NCI-H2196 (cell line): ENCODE measurements around the gene HSPA4.

ENCODE experiments used
- DNase-seq: peaks from one replicate; lab custom pipeline; 2025; ENCODE audit not compliant: unreplicated experiment; lab: John Stamatoyannopoulos, UW

HSPA4 gene

DNA sequence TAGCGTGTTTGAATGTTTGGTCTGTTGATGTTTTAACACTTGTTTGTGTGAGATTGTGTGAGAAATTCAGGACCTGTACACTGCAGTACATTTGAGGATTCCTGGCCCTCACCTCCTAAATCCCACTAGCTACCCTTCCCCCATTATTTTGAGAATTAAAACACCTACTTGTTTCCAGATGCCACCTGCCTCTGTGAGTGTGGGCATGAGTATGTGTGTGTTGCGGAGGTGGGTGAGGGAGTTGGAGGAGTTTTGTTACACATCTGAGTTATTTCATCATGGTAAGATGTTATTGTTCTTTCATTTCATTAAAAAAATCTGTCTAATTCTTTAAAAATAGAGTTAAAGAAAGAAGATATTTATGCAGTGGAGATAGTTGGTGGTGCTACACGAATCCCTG lies 36.3 kb downstream of the HSPA4 start:
- no peak for DNase-seq

DNA sequence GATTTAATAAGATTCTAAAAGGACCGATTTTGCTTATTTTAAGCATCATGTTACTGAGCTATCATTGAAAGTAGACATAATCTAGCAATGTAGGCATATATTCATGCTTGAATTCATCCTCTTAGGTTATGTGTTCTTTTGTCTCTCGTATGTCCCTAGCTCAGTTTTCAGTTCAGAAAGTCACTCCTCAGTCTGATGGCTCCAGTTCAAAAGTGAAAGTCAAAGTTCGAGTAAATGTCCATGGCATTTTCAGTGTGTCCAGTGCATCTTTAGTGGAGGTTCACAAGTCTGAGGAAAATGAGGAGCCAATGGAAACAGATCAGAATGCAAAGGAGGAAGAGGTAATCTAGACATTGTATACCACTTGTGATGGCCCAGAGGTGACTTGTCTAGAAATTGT lies 39.2 kb downstream of the HSPA4 start:
- DNase-seq = no peak

DNA sequence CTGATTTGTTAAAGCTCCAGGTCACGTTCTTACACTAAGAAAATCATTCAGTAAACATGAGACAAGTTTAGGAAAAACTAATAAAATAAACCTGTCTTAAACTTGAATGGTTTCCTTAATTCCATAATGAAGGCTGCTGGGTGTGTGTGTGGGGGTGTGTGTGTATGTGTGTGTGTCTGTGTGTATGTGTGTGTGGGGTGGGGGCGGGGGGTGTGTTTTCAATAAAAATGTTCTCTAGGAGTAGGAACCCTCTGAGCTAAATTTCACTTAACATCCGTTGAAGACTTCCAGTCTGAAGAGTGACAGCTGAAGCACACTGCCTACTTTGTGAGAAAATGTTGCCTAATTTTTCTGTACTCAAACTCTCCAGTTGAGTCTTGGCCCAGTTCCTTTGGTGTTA lies 54.5 kb downstream of the HSPA4 start:
- no peak for DNase-seq

DNA sequence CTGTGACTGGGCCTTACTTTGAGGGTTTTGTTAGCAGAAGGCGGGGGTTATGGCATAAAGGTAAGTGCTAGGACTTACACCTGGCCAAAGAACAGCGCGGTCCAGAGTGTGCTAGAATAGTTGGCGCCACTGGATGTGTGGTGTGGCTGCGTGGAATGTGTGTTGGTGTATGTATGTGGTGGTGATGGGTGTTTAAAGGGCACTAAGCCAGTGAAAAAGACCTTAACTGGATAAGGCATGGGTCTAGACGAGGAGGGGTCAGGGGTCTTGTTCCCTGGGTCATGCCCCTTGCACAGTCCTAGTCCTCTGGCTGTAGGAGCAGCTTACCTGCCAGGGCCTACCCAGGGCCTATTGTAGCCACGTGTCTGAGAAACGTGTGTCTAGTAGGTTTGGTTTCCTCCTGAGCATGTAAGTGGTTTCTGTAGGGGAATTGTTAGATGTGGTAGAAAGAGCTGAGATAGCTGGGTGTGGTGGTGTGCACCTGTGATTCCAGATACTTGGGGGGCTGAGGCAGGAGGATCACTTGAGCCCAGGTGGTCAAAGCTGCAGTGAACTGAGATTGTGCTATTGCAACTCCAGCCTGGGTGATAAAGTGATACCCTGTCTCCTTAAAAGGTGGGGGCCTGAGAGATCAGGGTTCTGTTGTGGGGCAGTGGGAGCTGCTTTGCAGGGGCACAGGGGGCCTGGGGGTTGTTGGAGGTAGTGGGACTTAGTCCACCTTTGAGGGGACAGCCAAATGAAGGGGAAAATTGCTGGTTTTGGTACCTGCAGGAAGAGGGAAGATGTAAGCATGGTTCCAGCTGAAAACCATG lies 55.2 kb downstream of the HSPA4 start:
- no peak for DNase-seq

DNA sequence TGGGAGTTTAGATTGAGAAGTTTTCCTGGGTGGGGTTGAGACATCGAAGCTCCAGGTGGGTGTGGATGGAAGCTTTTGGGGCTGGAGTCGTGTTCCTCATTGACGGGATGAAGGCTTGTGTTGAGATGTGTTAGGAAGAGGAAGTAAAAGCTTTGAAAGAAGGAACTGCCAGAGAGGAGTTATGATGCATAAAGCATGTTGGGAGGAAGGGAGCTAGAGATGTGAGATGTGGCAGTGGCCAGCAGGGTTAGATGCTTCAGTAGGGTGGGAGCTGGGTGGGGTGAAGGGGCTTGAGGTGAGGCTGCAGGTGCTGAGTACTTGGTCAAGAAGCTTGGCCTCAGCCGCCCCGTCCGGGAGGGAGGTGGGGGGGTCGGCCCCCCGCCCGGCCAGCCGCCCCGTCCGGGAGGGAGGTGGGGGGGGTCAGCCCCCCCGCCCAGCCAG lies 56.7 kb downstream of the HSPA4 start:
- DNase-seq = no peak

DNA sequence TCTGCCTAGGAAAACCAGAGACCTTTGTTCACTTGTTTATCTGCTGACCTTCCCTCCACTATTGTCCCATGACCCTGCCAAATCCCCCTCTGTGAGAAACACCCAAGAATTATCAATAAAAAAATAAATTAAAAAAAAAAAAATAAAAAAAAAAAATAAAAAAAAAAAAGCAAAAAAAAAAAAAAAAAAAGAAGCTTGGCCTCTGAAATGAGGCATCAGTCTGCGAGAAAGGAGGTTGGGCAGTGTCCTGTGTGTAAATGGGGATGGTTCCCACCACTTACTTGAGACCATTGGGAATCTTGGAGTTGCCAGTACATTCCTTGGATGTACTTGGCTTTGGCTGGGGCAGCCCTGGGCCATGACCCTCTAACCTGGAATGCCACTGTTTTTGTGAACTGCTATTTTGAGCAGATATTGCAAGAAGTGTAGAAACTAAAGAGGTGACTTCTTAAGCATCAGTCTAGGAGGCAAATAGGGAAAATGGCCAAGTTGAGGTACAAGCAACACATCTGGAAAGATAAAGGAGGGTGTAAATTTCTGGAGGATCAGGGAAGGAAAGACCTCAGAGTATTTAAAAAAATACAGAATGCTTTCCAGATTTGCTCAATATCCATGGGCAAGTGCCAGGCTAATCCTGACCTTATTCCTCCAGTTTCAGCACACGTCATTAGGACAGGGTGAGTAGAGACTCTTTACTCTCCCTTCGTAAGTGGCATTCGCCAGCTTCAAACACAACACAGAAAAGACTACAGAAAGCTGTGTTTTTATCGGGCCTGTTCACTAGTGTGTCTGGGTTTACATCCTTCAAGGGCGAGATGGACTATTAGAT lies 58.1 kb downstream of the HSPA4 start:
- no peak for DNase-seq

DNA sequence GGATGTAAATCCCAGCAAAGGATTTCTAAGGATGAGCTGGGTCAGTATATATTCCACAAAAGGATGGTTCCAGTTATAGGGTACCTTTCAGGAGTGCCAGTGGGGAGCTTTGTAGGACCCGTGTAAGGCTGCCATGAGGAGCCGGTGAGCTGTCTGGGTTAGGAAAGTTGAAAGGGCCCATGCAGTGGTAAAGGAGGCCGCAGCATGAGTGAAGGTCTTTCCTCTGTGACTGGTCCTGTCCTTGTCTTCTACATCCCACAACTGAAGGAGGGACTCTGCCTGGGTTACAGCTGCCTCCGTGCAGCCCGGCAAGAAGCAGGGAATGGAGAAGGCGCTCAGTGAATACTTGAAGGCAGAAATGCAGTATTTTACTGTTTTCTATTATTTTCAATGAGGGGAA lies 58.9 kb downstream of the HSPA4 start:
- no peak for DNase-seq

DNA sequence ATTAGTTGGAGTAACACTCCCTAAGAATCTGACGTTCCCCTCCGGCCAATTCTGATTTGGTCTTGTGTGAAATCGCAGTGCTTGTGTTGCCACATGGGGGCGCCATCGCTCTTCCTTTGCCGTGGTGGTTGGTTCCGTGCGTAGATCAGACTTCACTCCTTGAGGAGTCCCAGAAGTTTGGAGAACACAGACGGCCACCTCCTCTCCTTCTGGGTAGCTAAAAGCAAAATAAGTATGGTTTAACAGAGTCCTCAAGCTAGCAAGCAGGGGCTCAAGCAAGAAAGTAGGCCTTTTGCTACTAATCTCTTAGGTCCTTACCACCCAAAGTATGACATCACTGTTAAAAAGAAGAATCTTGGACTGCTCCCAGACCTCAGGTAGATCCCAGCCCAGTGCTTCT lies 59.5 kb downstream of the HSPA4 start:
- peak; percentile 85 for DNase-seq

DNA sequence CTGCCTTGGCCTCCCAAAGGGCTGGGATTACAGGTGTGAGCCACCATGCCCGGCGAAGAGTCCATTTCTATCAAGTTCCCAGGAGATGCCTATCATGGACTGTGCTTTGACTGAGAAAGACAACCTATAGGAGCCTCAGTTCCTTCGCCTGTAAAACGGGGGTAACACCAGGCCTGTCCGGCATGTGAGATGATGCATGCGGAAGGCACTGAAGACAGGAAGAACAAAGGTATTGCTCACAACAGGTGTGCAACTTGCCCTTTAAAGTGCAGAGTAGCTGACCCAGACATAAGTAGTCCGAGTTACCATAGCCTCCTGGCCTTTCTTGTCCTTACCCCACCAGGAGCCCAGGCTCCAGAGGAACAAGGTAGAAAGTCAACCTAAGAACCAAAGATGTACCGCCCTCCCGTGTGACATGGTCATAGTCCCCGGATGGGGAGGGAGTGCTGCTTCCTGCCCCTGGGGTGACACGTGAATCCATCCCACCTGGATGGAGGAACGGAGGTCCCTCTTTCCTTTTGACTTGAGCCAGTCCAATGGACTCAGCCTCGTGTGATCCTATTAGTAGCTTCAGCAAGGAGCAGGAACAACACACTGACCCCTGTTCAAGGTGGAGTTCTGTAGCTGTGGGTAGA lies 60.3 kb downstream of the HSPA4 start:
- DNase-seq = no peak

DNA sequence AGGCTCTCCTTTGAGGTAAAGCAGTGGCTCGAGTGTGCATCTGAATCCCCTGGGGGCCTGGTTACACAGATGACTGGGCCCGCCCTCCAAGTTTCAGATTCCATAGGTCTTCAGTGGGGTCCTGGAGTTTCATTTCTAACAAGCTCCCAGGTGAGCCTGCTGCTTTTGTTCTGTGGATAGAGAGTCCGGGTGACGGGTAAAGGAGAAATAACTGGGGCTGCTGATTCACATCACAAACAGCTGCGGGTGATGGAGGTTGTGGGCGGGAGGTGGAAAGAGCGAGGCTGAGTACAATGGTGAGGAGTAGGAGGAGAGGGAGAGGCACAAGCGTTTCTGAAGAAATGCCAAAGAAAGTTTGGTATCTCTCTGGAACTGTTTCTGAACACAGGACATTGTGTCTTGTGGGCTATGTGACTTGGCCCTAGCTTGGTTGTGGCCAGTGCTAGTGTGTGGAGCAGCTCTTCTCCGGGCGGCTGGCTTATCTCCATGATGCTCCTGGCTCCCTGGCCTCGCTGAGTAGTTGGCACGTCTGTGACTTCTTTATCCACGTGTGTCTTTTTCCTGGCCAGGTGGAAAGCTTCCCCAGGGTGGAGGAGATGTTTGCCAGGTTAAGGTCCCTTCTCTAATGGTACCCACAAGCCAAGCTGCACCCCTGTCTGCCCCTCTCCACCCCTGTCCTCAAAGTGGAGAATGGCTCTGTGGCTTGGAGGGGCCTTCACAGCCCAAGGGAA lies 61.7 kb downstream of the HSPA4 start:
- no peak for DNase-seq

DNA sequence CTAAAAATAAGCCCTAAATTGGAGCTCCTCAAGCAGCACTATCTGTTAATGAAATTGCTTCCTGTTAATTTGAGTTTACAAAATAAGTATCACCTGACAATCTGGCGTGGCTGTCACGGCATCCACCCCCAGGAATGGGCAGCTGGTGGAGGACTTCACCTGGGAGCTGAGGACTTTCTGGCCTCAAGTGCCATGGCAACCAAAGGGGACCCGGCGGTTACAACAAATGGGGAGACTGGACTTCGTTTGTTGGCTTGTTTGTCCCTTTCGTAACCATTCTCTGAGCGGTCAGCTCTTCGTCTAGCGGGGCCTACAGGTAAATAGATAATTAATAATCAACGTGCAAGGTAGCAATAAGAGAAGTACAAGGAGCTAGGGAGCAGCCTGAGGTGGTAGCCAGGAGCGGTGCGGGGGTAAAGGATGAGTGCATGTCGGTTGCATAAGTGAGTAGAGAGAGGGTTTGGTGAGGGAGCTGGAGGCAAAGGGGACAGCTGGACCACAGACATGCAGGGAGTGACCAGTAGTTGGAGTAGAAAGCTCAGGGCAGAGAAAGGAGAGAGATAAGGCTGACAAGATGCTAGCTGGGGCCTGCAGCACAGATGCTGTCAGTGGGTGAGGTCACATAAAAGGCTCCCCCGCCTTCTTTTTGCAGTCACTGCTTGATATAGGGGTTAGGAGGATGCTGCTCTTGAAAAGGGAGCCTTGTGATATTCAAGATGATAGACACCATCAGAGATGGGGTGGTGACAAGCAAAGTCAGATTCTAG lies 62.5 kb downstream of the HSPA4 start:
- DNase-seq = no peak

DNA sequence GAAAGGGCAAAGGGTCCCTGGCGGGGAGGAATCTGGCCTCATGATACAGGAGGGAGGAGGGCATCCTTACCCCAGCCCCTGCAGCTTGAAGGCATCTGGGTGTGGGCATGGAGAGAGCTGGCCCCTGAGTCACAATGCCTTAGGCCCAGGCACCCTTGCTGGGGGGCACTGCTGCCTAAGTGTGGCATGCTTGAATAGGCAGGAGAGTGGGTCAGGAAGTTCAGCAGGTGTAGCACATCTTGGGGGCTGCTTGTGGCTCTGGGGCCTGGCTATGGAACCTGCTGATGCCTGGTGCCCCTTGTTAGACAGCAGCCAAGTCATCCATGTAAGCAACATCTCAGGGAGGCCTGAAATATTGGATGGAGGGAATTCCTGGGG lies 63.1 kb downstream of the HSPA4 start:
- DNase-seq = no peak

DNA sequence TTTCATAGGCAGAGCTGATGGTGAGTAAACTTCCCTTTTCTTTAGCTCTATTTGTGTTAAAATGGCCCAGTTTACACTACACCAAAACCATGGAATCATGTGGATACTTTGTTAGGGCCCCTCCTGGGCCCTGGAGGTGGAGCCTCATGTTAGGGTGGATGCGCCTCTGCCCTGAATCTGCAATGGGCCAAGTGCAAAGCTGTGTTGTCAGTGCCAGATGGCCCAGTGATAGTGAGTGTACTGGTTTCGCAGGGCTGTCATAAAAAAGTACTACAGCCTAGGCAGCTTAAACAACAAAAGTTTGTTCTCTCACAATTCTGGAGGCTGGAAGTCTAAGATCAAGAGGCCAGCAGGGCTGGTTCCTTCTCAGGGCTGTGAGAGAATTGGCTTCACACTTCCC lies 64.8 kb downstream of the HSPA4 start:
- DNase-seq = no peak

DNA sequence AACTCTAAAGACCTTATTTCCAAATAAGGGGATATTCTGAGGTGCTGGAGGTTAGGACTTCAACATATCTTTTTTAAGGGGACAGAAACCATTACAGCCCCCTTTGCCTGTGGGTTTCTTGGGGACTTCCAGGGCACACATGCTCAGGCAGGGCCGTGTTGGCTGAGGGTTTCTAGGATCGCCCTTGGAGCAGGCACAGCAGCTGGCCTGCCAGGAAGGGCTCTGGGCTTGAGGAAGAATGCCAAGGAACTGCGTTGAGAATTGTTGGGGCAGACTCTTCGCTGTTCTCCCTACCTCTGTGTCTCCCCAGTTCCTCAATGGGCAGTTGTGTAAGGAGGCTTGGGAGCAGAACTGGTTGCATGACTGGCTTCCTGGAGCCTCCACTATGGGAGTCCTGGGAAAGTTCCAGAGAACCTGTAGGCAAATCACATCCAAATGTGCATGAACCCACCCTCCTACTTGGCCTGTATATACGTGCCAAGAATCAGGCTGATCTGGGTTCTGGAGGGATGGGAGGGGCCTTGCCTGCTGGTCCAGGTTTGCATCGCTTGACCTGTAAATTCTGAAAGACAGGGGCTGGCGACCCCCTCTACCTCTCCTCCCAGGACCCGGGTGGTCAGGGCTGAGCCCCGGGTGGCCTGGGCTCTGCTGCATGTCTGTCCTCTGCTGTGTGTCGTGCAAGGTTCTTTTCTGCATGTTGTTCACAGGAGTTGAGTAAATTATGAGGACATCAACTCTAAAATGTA lies 65.5 kb downstream of the HSPA4 start:
- no peak for DNase-seq

DNA sequence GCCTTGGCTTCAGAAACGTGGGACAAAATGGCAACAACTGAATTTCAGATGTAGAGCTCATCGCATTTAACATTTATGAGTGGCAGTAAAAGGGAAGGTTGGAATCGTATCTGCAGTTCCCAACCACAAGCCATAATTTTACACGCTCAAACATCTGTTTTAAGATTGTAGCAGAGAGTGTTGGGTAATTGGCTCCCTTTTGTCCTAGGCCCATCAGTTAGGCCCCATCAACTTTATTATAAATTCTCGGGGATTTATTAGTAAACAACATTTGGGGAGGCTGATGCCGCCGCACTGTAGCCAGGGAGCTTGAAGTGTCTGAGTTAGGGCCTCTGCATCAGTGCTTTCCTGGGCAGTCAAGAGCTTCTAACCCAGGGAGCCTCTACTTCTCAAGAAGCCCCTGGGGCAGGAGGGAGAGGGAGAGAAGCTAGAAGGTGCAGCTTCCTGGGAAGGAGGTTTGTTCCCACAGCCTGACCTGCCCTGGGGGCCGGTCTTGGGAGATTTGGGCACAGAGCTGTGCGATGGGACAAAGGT lies 66.2 kb downstream of the HSPA4 start:
- DNase-seq = no peak

DNA sequence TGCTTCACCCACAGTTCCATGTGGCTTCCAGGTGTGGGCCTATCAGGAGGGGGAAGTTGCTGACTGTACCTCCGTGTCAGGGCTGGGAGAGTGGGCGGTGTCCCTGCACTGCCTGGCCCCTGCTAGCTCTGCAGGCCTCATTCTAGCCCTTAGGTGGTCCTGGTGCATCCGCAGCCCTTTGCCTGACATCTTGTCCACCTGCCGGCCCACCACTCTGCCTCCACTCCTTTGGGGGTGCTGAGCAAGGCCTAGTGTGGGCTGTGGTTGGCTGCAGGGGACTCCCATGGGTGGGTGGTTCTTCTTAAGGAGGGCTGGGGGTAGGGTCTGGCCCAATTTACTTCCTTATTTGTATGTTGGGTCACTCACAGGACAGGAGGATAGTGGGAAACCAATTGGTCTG lies 66.9 kb downstream of the HSPA4 start:
- DNase-seq = no peak

DNA sequence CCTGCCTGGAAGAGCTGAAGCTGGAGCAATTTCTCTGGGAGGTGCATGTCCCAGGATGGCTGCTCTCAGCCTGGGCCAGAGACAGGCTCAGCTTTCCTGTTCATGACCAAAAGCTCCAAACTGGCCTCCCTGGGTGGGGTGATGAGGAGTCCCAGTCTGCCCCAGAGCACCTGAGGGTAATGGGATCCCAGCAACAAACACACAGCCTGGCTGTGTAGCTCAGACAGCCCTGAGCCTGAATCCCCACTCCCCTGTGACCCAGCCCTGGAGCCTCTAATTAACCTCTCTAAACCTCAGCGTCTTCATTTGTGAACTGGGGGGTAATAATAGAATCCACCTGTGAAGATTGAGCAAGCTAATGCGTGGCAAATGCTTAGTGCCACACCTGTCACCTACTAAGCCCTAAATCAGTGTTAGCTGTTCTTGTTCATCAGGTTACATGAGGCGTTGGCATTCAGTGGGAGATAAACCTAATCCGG lies 67.5 kb downstream of the HSPA4 start:
- no peak for DNase-seq

DNA sequence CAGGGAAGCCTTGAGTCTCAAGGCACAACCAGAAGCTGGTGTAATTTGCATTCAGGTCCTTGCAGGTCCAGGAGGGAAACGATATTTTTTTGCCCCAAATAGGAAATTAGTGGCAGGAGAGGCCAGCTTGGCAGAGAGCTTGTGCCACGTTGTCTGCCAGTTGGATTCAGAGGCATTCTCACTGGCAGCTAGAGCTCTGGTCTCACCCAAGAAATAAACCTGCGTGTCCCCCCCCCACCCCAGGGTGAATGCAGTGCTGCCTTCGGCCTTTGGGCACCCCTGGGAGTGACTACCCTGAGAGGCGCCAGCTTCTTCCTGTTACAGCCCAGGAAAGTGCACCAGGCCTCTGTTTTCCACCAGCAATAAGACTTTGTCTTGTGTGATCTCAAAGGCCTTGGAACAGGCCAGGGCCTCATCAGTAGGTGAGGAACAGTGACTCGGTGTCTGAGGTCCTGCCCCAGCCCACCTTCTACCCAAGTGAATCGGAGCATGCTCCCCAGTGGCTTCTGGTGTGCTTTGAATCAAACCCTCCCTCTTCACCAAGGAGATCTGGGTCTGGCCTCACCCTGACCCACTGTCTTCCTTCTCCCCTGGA lies 68.4 kb downstream of the HSPA4 start:
- DNase-seq = no peak

DNA sequence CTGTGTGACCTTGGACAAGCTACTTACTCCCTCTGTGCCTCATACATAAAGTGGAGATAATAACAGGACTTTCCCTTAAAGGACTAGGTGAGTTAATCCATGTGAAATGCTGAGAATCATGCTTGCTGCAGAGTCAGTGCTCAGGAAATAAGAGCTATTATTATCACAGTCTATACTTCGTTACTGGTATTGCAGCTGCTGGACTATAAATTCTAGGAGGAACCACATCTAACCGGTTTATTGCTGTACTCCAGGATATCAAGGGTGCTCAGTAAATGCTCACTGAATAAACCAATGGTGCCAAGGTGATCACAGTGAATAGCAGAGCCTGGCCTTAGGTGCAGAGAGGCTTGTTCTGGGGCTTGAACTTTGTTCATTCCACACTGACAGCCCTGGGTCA lies 69.3 kb downstream of the HSPA4 start:
- DNase-seq = no peak
